GM12873 (cell line): Measurements from ENCODE around the gene THSD4.

Experiments used
- TF ChIP-seq, protein P1 (sequence below): IDR thresholded peaks from 2 replicates; pipeline ENCODE4 v1.5.1; 2012; ENCODE audit warnings: low read depth, mild to moderate bottlenecking, moderate library complexity, low read length, control low read depth; ENCODE audit not compliant: insufficient read depth; ENCODE audit errors: missing control alignments

THSD4 gene

DNA sequence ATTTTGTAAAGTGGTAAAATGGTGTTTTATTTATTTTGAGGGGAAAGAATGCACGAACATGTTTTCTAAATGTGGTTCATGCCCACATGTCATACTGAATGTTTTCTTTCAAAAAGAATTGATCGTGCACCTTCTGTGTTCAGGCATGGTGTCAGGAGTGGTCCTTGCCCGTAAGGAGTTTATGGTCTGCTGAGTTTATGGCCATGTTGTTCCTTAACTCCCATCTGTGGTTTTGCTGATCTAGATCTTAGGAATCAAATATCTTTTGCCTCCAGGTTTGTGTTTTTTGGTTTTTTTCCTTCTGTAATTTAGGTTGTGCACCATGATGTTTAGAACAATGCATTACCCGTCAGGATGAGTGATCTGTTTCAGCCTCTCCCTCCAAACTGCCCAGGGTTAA is 390.7 kb downstream of the THSD4 start:
- TF ChIP-seq, protein P1, sequence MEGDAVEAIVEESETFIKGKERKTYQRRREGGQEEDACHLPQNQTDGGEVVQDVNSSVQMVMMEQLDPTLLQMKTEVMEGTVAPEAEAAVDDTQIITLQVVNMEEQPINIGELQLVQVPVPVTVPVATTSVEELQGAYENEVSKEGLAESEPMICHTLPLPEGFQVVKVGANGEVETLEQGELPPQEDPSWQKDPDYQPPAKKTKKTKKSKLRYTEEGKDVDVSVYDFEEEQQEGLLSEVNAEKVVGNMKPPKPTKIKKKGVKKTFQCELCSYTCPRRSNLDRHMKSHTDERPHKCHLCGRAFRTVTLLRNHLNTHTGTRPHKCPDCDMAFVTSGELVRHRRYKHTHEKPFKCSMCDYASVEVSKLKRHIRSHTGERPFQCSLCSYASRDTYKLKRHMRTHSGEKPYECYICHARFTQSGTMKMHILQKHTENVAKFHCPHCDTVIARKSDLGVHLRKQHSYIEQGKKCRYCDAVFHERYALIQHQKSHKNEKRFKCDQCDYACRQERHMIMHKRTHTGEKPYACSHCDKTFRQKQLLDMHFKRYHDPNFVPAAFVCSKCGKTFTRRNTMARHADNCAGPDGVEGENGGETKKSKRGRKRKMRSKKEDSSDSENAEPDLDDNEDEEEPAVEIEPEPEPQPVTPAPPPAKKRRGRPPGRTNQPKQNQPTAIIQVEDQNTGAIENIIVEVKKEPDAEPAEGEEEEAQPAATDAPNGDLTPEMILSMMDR, result no peak

DNA sequence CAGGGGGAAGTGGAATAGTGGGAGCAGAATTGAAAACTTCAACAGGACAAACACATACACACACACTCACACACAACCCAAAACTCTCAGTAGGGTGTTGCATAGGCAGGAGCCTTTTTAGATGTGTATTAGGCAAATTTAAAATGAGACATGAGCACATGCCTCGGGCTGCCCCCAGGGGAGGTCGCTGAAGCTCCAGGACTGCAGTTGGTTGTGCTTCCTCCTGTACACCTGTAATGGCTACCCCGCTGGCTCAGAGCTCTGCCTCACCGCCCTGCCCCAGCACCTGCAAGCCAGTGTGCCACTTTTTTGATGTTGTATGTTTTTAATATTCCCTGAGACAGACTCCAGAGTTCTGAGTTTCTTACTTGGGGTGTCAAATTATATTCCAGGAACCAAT is 391.7 kb downstream of the THSD4 start:
- TF ChIP-seq, protein P1, result peak; percentile 3

DNA sequence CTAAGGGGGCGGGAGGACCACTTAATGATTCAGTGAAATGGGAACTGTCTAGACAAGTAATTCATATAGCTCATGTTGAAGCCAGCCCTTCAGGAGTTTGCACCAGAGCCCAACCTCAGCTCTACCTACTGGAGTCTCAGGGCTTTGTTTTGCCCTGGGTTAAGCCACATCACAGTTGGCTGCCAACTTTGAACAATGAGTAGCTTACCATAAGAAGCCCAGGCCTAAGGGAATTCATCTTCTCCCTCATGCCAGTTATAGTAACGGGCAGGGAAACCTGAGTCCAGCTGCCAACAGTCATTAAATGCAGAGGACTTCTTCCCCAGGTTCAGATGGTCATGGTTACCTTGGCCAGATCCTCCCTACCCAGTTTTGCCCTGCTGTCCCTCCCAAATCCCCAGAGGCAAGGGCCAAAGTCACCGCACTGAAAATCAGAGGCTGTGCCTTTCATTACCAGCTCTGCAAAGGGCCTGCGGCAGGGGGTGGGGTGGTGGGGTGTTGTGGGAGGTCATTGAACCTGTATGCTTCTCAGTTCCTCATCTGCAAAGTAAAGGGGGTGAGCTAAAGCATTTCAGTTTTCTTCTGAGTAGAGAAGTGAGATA is 392.9 kb downstream of the THSD4 start:
- TF ChIP-seq, protein P1, result no peak

DNA sequence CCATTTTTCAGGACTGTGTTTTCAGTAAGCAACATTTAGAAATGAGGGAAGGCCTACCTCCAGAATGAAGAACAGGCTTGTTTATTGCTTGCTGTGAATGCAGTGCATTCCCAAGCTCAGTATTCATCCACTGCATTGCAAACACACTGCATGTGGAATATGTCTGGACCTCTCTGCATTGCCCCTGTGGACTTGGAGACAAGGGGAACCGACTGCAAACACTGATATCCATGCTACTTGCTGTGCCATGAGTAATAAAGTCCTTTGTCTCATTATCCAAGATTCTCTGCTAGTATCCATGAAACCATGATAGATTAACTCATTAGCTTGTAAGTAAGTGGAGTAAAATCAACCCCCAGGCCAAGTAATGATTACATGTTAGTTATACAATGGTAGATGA is 393.9 kb downstream of the THSD4 start:
- TF ChIP-seq, protein P1, result no peak

DNA sequence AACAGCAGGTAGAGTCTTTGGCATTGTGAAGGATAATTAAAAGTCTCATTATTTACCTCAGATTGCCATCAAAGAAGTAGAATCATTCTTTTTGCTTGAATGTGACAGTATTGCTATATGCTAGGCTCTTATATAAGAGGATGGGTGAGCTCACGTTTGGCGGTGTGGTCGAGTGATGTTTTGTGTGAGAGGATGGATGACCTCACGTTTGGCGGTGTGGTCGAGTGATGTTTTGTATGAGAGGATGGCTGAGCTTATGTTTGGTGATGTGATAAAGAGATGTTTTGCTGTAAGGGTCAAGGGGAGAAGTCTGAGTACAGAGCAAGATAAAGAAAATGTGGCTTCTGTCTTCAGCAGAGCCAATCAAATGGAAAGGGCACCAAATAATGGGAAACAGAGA is 395.5 kb downstream of the THSD4 start:
- TF ChIP-seq, protein P1, result no peak

DNA sequence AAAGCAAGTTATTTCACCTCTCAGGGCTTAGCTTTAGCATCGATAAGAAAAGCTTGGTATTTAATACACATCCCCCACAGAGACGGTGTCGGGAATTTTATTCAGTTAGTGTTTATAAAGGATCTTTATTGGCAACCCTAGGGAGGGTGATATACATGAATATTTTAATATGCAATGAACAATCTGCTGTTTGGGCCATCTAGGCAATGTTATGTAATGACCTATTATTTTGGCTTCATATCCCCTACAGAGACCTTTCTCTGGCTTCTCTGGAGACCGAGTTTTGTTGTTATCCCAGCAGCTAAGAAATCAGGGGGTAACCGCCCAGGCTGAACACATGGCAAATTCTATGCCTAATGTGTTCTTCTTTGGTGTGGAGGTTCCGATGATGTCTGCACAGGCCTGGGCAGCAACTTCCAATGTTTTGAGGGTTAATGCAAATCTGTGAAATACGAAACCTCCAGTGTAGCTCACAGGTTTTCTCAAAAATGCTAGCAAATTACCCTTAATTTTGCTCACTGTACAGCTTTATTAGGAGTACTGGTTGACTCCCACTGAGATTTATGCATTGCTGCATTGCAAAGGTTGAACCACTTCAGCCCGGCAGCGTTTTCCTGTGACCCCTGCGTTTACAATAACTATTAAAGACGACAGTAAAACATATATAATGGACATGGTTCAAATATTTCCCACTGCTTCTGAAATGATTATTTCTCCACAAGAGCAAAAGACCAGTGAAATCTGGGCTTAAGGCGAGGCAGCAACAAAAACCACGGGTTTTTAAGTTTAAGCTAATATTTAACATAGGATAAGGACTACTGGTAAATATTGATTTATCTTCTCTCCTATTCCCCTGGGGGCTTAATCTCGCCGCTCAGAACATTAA is 396.8 kb downstream of the THSD4 start:
- TF ChIP-seq, protein P1, result no peak

DNA sequence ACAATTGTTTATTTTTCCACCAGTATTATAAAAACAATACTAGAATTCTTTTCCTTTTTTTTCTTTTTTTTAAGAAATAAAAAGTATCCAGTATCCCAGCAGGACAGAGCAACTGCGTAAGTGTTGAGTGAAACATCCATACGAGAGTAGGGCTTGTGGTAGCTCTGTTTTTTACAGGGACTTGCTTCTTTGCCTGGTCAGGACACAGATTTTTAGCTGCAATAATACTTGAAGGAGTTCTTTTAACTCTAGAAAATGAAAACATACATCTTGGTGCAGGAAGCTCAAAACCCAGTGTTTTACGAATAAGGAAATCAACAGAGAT is 397.4 kb downstream of the THSD4 start:
- TF ChIP-seq, protein P1, result no peak
